Heart right ventricle (tissue), 16 donors: ENCODE measurements around the gene ARSI. TPM values are rescaled to one million over a fixed set of nuclear protein-coding genes. Genes with fewer than 3 reads are reported as not detected.

Source experiments
- ATAC-seq, 8 donors: fragments of 200-7000 bp; cut with Tn5 transposase; one replicate each; pipeline ENCODE4 v1.9.1; 2020; ENCODE audit warnings: mild to moderate bottlenecking in 8 of 8, moderate library complexity in 8 of 8, moderate number of reproducible peaks in 1 of 8
- DNase-seq, 2 donors: peaks; one replicate each; pipeline ENCODE4 v3.0.0-alpha.2; 2020
- H3K27ac ChIP-seq, 10 donors: fragments of 200-600 bp; sonication (generic) in 2 of 10; one replicate each; pipeline versions ENCODE4 v1.5.0 to v1.8.0; 2020 to 2022; ENCODE audit warnings: mild to moderate bottlenecking in 3 of 10
- H3K27me3 ChIP-seq, 7 donors: fragments of 200-600 bp; one replicate each; pipeline ENCODE4 v1.8.0; 2021 to 2022; ENCODE audit warnings: mild to moderate bottlenecking in 2 of 7
- H3K36me3 ChIP-seq, 9 donors: fragments of 200-600 bp; sonication (generic) in 1 of 9; one replicate each; pipeline versions ENCODE4 v1.5.0 to v1.8.0; 2020 to 2022; ENCODE audit warnings: mild to moderate bottlenecking in 2 of 9
- H3K4me1 ChIP-seq, 9 donors: fragments of 200-600 bp; sonication (generic) in 1 of 9; one replicate each; pipeline versions ENCODE4 v1.5.0 to v1.8.0; 2020 to 2022; ENCODE audit warnings: mild to moderate bottlenecking in 4 of 9
- H3K4me3 ChIP-seq, 10 donors: fragments of 200-600 bp; sonication (generic) in 2 of 10; one replicate each; pipeline versions ENCODE4 v1.5.0 to v1.8.0; 2020 to 2022; ENCODE audit warnings: mild to moderate bottlenecking in 7 of 10, moderate library complexity in 2 of 10
- H3K9me3 ChIP-seq, 11 donors: fragments of 200-600 bp in 10 of 11; sonication (generic) in 2 of 11; one replicate each; pipeline versions ENCODE4 v1.5.0 to v1.8.0; 2013 to 2022; ENCODE audit warnings: mild to moderate bottlenecking in 2 of 11, control low read depth in 1 of 11, moderate library complexity in 1 of 11
- CTCF ChIP-seq, 9 donors: fragments of 200-600 bp; sonication (generic) in 2 of 9; IDR thresholded peaks; one replicate each; pipeline versions ENCODE4 v1.5.0 to v1.8.0; 2021 to 2022; ENCODE audit warnings: antibody characterized with exemption in 9 of 9, mild to moderate bottlenecking in 5 of 9, moderate library complexity in 1 of 9
- WGBS, 2 donors: extraction: QIAGEN DNeasy Blood & Tissue Kit; methylation state at CpG; one replicate each; pipeline ENCODE4 v1.1.7; 2013; ENCODE audit warnings: inconsistent platforms in 1 of 2; 5-methylcytosine and 5-hydroxymethylcytosine counted together
- intact Hi-C, 10 donors: fragments of 100-400 bp; cut with DNase I; formaldehyde crosslinking; loops; one replicate each; pipeline versions ENCODE4 v1.11.1 to v1.14.2; 2022
- polyA plus RNA-seq, 2 donors: library from polyadenylated mRNA; stranded (reverse); fragments of 200-250 nt; gene quantifications; one replicate each; pipeline ENCODE4 v1.2.3, GENCODE V29; 2013
- total RNA-seq, 10 donors: library from RNA; stranded (reverse); fragmentation: NEBNext Ultra II Directional in 3 of 10; extraction: Animal tissue kit (Norgen Biotek cat#: 25700) in 3 of 10; gene quantifications; one replicate each; pipeline versions ENCODE4 v1.2.1 to v1.2.4, GENCODE V29; 2021 to 2023
- donor health status: Arrhythmogenic right ventricular cardiomyopathy.
- donor health status: ischemic (EF 13 %, LVEDD 7.1; RV severe dilation, severe dysfunction).
- donor health status: healthy with polysubstance abuse.
- donor health status: DM: no; HTN: yes; CAD: no.
- donor health status: DM: no; HTN: no; CAD: no.
- donor health status: ischemic (EF 25% LVEDD 6.9; RV normal size, moderate dysfunction).
- donor health status: ischemic (EF 25% LVEDD 5.7; RV mildly dilated, moderate dysfunction).
- donor health status: healthy.
- donor health status: DM: yes; HTN: yes; CAD: no.
- donor health status: Ischemic cardiomyopathy.
- donor health status: ischemic (EF 35%, LVEDD 5.7; RV mildly dilated, moderate dysfunction).
- donor health status: nonischemic (EF 11% LVEDD 7.7; RV severe dilation, severe dysfunction).
- donor health status: DM: yes; HTN: yes; CAD: no.
- donor health status: PGD.
- donor health status: ischemic (EF 29% LVEDD 5.4; RV normal size, mild dysfunction).
- donor health status: nonischemic (EF 23%, LVEDD 6.1; RV moderate dilation, normal function).

Gene ARSI
- total and polyA plus RNA-seq, 12 donors = 0.11 to 0.65 (median 0.32) TPM; not detected in 2

DNA sequence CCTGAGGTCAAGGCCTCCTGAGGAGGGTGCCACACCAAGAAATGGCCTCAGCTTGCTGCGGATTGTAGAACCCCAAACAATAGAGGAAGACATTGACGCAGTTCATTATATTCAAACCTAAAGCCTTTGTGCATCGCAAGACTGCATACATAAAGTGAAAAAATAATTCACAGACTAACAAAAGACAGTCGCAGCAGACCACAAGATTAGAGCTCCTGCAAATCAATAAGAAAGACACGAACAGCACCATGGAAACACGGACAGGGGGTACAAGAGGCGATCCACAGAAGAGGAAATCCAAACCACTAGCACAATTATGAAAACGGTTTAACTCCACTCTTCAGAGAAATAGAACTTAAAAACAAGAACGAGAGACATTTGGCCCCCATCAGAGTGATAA, 44.7 kb upstream of the ARSI start:
- Histone ChIP-seq H3K4me3 (no peak overlapping the region), H3K27ac (no peak overlapping the region), H3K36me3 (no peaks in the 10 kb centered on the region), H3K9me3 (no peaks in the 10 kb centered on the region), H3K27me3 (no peaks in the 10 kb centered on the region), H3K4me1 (peaks cover 0 to 19% (median 0%) of the 10 kb centered on the region in 9 donors)
- no peak for TF ChIP-seq CTCF (IDR thresholded peaks at IDR 0.05)
- DNase-seq = no peak
- WGBS, 2 donors = 78 to 82% methylated on average over 9 of the region's 9 CpGs
- intact Hi-C loops = loop anchor here in 2 of 10 donors (2.0 to 10.0 kb wide), 2 partner anchors 83 to 183 kb away; partner anchors contain the start of gene CDX1 (in 1 of the 2)
- ATAC-seq = no peak

DNA sequence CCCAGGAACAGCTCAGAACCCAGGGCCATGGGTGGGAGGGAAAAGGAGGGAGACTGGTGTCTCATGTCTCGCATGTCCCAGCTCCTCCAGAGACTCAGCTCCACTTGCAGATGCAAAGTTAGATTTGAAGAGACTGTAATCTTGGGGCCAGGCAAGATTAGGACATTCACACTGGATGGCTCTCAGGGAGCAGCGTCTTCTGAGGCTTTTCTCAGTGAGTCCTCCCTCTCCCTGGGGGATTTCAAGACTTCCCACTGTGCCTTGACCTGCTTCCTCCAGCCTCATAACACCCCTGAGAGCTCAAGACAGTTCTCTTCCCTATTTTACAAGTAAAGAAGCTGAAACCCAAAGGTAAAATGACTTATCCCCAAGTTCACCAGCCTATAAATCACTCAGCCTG, 44.3 kb upstream of the ARSI start:
- 80 to 82% methylated on average over 2 of the region's 2 CpGs for WGBS, 2 donors
- no peaks in the 10 kb centered on the region for H3K27me3 ChIP-seq
- no peaks in the 10 kb centered on the region for H3K9me3 ChIP-seq
- ATAC-seq (no peak), DNase-seq (no peak)
- H3K4me1 ChIP-seq = peaks cover 0 to 14% (median 0%) of the 10 kb centered on the region in 9 donors
- H3K36me3 ChIP-seq = no peaks in the 10 kb centered on the region
- intact Hi-C loops = loop anchor here in 2 of 10 donors (2.0 to 10.0 kb wide), 2 partner anchors 82 to 182 kb away; partner anchors contain the start of gene CDX1 (in 1 of the 2)
- H3K27ac ChIP-seq = no peak overlapping the region
- TF ChIP-seq CTCF (IDR thresholded peaks at IDR 0.05) = no peak
- H3K4me3 ChIP-seq = no peak overlapping the region

DNA sequence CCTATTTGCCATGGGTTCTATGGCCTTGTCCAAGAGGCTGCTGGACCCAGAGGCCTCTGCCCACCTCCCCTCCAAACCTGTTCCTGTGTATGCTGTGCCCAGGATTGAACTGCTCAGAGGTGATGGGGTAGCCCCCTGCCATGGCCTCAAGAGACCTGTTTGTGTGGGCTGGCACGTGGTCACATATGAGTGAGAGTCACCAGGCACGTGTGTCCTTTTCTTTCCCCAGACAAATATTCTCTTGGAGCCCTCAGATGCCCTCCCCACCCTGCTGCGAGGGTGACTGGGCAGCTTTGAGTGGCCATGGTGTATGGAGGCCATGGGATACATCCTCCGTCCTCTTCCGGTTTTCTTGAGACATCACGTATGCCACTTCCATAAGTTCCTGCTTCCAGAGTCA, 43.9 kb upstream of the ARSI start:
- no peak overlapping the region for H3K27ac ChIP-seq
- H3K4me3 ChIP-seq = no peak overlapping the region
- TF ChIP-seq CTCF (IDR thresholded peaks at IDR 0.05) = no peak
- no peak for ATAC-seq
- H3K27me3 ChIP-seq = no peaks in the 10 kb centered on the region
- intact Hi-C loops = loop anchor here in 2 of 10 donors (2.0 to 10.0 kb wide), 2 partner anchors 82 to 182 kb away; partner anchors contain the start of gene CDX1 (in 1 of the 2)
- DNase-seq = no peak
- H3K4me1 ChIP-seq = peaks cover 0 to 13% (median 0%) of the 10 kb centered on the region in 9 donors
- WGBS, 2 donors = 87 to 91% methylated on average over 6 of the region's 6 CpGs
- H3K9me3 ChIP-seq = no peaks in the 10 kb centered on the region
- H3K36me3 ChIP-seq = no peaks in the 10 kb centered on the region

DNA sequence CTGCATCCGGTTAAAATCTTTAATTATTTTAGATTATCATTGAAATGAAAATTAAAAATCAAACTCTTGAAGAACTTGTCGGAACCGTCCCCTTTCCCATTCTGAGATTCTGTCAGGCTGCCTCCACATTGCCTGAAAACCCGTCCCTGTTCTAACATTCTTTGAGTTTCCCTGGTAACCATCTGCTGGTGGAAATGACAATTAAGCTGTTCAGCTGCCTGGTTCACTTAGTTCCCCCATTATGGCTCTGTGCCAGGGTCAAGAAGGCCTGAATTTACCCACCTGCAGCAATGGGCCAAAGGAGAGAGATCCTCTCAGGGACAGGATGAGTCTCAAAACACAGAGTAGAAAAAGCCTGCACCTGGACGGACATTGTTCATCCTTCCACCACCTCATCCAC, 43.0 kb upstream of the ARSI start:
- intact Hi-C loops = loop anchor here in 2 of 10 donors (2.0 to 10.0 kb wide), 2 partner anchors 81 to 181 kb away; partner anchors contain the start of gene CDX1 (in 1 of the 2)

More for the DNA sequence above, 43.0 kb upstream of the ARSI start:
- H3K27ac ChIP-seq = no peak overlapping the region
- no peak for ATAC-seq
- peaks cover 0 to 8% (median 0%) of the 10 kb centered on the region in 9 donors for H3K4me1 ChIP-seq
- DNase-seq = no peak
- no peak for TF ChIP-seq CTCF (IDR thresholded peaks at IDR 0.05)
- 83 to 86% methylated on average over 5 of the region's 5 CpGs for WGBS, 2 donors
- H3K27me3 ChIP-seq = no peaks in the 10 kb centered on the region
- no peaks in the 10 kb centered on the region for H3K9me3 ChIP-seq
- no peaks in the 10 kb centered on the region for H3K36me3 ChIP-seq
- no peak overlapping the region for H3K4me3 ChIP-seq
